Activated T-cell treated with anti-CD3 and anti-CD28 coated beads, Interleukin-2, amount 50 U/mL, for 24 hours (primary cell): ENCODE results near the gene RHOC.
"Not testable (repeated sequence)": the region's sequence is repeated elsewhere in the genome, so short reads cannot be mapped to it uniquely, and the experiment has no call there.

Experiments used
- DNase-seq: peaks from one replicate; pipeline ENCODE4 v3.0.0-alpha.2; 2020
- H3K27ac Mint-ChIP-seq: 2 replicates; pipeline ENCODE4 v1.8.0; 2020; ENCODE audit warnings: mild to moderate bottlenecking, mixed read lengths
- H3K27me3 Mint-ChIP-seq: 2 replicates; pipeline ENCODE4 v1.8.0; 2020; ENCODE audit warnings: mixed read lengths
- H3K36me3 Mint-ChIP-seq: 2 replicates; pipeline ENCODE4 v1.8.0; 2020; ENCODE audit warnings: low read depth, mixed read lengths
- H3K4me1 Mint-ChIP-seq: 2 replicates; pipeline ENCODE4 v1.8.0; 2020; ENCODE audit warnings: low read depth, mixed read lengths
- H3K4me3 Mint-ChIP-seq: 2 replicates; pipeline ENCODE4 v1.8.0; 2020; ENCODE audit warnings: mild to moderate bottlenecking, moderate library complexity, mixed read lengths
- H3K9me3 Mint-ChIP-seq: 2 replicates; pipeline ENCODE4 v1.8.0; 2020; ENCODE audit warnings: mixed read lengths

RHOC gene

DNA sequence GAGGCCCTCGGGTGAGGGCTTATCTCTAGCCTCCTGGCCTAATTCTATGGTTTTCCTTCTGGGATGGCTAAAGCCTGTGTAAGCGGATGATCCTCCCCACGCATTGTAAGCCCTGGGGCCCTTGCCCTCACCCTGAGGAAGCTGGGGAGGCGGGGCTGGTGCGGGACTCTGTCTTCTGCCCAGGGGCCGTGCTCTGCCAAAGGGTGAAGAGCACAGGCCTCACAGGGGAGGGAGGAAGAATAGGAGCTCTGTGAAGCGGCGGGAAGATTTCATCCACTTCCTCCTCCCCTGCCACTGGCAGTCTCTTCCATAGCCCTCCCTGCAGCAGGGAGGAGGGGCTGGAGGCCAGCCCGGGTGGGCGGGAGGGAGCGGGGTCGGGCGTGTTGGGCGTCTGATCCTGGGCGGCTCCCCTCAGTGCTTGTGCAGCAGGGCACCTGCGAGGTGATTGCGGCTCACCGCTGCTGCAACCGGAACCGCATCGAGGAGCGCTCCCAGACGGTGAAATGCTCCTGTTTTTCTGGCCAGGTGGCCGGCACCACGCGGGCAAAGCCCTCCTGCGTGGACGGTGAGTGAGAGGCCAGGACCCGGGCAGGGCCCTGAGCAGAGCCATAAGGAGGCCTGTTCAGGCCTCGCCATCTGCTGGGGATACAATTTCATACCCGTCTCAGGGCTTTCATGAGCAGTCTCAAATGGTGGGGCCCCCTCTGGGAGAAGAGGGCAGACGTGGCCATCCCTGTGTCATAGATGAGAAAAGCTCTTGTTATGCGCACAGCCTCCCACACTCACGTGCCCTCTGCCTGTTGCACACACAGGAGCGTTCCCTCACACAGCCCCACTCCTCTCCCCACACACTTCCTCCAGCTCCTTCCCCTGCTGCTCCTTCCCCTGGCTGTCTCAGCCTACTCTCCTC is 15.9 kb upstream of the RHOC start:
- H3K36me3 Mint-ChIP-seq = no peaks in the 10 kb centered on the region
- H3K4me3 Mint-ChIP-seq = no peak overlapping the region
- H3K4me1 Mint-ChIP-seq = peaks cover 18% of the 10 kb centered on the region
- H3K9me3 Mint-ChIP-seq = no peaks in the 10 kb centered on the region
- H3K27ac Mint-ChIP-seq = peak overlapping the region; percentile 75
- H3K27me3 Mint-ChIP-seq = peaks cover 29% of the 10 kb centered on the region
- DNase-seq = no peak

DNA sequence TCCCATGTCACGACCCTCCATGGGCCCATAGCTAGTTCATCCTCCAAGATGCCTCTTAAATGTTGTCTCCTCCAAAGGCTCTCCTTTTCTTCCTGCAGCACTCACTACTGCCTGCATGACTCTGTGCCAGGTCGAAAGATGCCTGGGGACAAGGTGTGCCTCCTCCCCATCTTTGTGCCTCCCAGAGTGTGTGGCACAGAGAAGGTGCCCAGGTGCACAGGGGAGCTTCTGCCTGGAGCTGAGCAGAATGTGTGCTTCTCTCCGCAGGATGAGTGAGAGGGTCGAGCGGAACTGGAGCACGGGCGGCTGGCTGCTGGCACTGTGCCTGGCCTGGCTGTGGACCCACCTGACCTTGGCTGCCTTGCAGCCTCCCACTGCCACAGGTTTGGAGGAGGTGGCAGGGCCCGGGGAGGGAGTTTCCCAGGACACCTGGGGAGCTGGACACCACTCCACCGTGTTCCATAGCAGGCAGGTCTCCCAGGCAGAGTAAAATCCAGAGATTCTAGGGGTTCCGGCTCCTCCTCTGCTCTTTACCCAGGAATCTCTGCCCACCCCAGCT is 15.1 kb upstream of the RHOC start:
- no peaks in the 10 kb centered on the region for H3K36me3 Mint-ChIP-seq
- H3K27ac Mint-ChIP-seq = no peak overlapping the region
- H3K9me3 Mint-ChIP-seq = no peaks in the 10 kb centered on the region
- DNase-seq = no peak
- H3K4me3 Mint-ChIP-seq = no peak overlapping the region
- H3K27me3 Mint-ChIP-seq = peaks cover 29% of the 10 kb centered on the region
- peaks cover 22% of the 10 kb centered on the region for H3K4me1 Mint-ChIP-seq

DNA sequence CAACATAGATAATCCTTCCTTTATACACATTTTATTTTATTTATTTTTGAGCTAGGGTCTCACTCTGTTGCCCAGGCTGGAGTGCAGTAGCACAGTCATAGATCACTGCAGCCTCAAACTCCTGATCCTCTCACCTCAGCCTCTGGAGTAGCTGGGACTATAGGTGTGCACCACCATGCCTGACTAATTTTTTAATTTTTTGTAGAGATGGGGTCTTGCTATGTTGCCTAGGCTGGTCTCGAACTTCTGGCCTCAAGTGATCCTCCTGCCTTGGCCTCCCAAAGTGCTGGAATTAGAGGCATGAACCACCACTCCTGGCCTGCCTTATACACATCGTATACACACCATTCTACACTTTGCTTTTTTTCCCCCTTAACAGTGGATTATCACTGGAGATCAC is 14.4 kb upstream of the RHOC start:
- not testable (repeated sequence) for H3K4me3 Mint-ChIP-seq, DNase-seq, H3K9me3 Mint-ChIP-seq, H3K27ac Mint-ChIP-seq, H3K36me3 Mint-ChIP-seq
- Mint-ChIP-seq H3K27me3 (peaks cover 29% of the 10 kb centered on the region), H3K4me1 (peaks cover 25% of the 10 kb centered on the region)

DNA sequence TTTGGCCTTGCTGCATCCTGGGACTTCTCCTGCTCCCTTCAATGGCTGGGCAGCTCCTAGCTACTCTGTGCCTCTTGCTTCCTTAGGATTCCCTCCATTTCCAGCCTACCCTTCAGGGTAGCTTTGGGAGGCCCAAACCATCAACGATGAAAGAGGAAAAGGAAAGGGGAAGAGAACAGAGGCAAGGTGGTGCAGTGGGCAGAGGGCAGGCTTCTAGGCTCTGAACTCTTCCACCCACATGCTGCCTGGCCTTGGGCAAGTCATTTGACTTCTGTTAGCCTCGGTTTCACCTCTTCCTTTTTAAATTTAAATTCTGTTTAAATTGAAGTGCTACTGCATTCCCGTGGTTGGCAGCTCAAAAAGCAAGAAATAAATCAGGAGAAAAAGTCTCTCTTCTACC is 13.9 kb upstream of the RHOC start:
- H3K4me1 Mint-ChIP-seq = peaks cover 29% of the 10 kb centered on the region
- H3K4me3 Mint-ChIP-seq = no peak overlapping the region
- H3K27me3 Mint-ChIP-seq = peaks cover 29% of the 10 kb centered on the region

DNA sequence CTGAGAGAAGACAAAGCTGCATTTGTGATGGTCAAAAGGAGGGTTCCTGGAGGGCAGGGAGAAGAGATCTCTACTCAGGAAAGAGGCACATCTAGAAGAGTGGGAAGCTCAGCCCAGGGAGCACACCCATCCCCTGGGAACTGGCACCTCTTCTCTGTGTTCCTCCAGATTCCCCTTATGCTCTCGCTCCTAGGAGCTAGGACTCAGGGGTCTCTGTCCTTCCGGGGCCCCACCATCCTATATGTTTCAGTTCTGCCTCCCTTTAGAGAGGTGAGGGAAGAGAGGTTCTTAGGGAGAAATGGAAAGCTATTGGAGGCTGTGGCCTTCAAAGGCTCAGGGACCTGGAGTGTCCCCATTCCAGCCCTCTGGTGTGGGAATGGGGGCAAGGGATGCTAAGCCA is 12.8 kb upstream of the RHOC start:
- peaks cover 29% of the 10 kb centered on the region for H3K27me3 Mint-ChIP-seq
- no peak overlapping the region for H3K4me3 Mint-ChIP-seq
- peaks cover 34% of the 10 kb centered on the region for H3K4me1 Mint-ChIP-seq
- H3K27ac Mint-ChIP-seq = no peak overlapping the region
- DNase-seq = no peak
- H3K9me3 Mint-ChIP-seq = no peaks in the 10 kb centered on the region
- H3K36me3 Mint-ChIP-seq = no peaks in the 10 kb centered on the region

More for the DNA sequence above, 13.9 kb upstream of the RHOC start:
- H3K36me3 Mint-ChIP-seq = no peaks in the 10 kb centered on the region
- no peak for DNase-seq
- H3K27ac Mint-ChIP-seq = no peak overlapping the region
- H3K9me3 Mint-ChIP-seq = no peaks in the 10 kb centered on the region

DNA sequence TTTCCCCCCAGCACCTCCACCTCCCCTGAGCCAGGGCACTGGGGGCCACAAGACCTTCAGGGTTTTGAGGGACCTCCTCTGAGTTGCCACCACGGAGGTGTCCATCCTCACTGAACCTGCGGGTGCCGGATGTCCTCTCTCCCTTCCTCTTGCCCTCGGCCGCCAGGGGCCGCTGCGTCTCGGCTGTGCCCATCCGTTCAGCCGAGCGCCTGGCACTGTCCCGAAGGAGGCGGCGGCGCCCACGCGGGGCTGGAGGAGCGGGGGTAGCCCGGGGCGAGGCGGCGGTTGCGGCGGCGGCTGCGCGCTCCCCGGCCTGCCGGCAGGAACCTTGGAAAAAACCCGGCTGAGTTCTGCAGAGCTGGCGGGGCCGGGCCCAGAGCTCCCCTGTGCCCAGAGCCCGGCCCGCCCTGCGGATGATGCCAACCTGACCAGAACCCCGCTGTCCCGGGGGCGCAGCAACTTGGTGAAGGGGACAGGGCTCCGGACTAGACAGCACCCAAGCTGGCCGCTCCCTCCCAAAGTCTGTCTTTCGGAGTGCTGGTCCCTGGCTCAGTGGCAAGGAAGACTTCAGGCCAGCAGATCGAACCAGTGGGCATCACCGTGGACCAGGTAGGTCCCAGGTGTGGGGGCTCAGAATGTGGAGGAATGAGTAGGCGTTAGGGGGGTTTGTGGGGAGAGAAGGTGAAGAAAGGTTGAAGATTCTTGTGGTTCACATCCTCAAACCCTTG is 11.9 kb upstream of the RHOC start:
- peak; percentile 83 for DNase-seq
- no peaks in the 10 kb centered on the region for H3K36me3 Mint-ChIP-seq
- peaks cover 36% of the 10 kb centered on the region for H3K4me1 Mint-ChIP-seq
- H3K9me3 Mint-ChIP-seq = no peaks in the 10 kb centered on the region
- H3K4me3 Mint-ChIP-seq = no peak overlapping the region
- H3K27ac Mint-ChIP-seq = no peak overlapping the region
- H3K27me3 Mint-ChIP-seq = peaks cover 36% of the 10 kb centered on the region

DNA sequence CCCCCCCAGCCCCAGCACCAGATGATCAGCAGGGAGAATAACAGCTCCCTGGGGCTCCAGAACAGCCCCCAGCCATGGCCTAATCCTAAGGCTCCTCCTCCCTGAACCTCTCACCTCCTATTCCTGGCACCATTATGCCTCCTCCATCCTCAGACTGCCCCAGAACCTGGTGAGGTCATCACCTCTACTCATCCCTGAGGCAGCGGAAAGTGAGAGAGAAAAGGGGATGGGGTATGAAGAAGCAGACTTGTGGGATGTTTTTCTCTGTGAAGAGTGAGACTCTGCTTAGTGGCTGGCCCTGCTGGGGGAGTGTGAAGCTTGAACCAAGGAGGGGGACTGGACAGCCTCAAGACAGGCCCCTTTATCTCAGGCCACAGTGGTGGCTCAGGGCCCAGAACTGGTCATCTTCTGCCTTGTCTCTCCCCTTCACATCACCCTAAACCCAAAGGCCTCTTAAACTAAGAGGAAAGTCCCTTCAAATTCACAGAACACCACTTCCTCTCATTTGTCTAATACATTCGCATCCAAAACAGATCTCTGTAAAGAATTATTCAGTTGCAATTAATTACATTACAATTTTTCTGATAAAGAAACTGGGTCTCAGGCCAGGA is 10.4 kb upstream of the RHOC start:
- H3K4me1 Mint-ChIP-seq = peaks cover 25% of the 10 kb centered on the region
- no peaks in the 10 kb centered on the region for H3K36me3 Mint-ChIP-seq
- no peaks in the 10 kb centered on the region for H3K9me3 Mint-ChIP-seq
- no peak for DNase-seq
- H3K27ac Mint-ChIP-seq = no peak overlapping the region
- H3K27me3 Mint-ChIP-seq = peaks cover 43% of the 10 kb centered on the region
- H3K4me3 Mint-ChIP-seq = no peak overlapping the region

DNA sequence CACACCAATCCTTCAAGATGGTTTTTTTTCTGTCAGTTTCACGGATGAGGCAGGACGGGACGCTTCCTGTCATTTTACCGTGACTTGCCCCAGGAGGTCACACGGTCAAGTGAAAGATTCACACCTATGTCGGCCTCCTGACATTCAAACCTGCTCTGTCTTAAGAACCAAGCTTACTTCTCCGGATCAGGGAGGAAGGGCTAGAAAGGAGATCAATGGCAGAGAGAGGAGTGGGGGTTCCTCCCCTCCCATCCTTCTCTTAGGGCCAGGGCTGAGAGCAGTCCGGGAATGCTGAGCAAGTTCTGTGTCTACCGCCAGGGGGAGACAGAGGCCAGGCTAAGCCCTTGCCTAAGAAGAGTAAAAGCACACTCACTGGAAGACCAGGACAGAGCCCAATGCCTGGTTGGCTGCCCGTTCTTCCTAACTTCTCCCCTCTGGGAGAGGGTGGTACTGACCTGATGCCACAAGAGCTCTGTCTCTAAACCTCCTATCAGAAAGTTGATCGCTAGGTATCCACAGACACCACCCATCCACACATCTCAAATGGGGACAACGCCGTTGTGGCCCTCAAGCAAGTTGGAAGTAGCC is 9.3 kb upstream of the RHOC start:
- peaks cover 25% of the 10 kb centered on the region for H3K4me1 Mint-ChIP-seq
- peak; percentile 85 for DNase-seq
- H3K4me3 Mint-ChIP-seq = peak overlapping the region; percentile 79
- no peaks in the 10 kb centered on the region for H3K36me3 Mint-ChIP-seq
- peaks cover 39% of the 10 kb centered on the region for H3K27me3 Mint-ChIP-seq
- no peaks in the 10 kb centered on the region for H3K9me3 Mint-ChIP-seq
- peak overlapping the region; percentile 47 for H3K27ac Mint-ChIP-seq

DNA sequence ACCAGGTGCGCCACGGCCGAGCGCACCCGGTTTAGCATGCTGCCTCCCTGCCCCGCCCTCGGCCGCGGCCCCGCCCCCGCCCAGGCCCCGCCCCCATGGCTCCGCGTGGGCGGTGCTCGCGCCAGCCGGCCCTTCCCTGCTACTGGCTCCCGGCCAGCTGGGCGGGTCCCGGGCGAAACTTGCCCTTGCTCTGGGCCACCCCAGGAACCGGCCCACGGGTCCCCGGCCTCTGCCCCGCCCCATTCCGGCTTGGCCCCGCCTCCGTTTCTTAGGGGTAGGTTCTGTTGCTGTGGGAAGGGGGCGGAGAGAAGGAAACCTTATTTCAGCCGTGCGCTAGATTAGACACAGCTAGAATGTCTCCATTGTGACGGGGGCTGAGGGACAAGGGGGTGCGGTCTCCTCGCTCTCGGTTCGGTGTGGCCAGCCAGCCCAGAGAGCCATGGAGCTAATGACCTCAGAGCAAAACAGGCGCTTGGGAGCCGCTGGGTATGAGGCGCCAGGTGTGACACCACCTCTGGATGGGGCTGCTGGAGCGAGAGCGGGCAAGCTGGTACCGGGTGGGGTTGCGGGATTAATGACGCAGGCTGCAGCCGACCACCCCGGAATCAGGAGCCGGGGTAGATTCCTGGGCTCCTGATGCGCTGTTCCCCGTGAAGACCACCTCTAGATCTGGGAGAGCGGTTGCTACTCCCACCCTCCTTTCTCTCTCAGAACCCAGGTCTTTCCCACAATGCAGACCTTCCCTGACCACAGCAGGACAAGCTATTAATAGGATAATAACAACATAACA is 8.5 kb upstream of the RHOC start, which contains the start of gene PPM1J:
PPM1J (minus strand) TSS at position 69 of the 790 bp plus-strand sequence; CDS start at position 38, 31 bp downstream.
- peak within 1 kb of the TSS; percentile 79 for H3K4me3 Mint-ChIP-seq
- H3K27me3 Mint-ChIP-seq = peaks cover 39% of the 10 kb centered on the region
- H3K27ac Mint-ChIP-seq = peak within 1 kb of the TSS; percentile 47
- no peaks in the 10 kb centered on the region for H3K36me3 Mint-ChIP-seq
- H3K9me3 Mint-ChIP-seq = no peaks in the 10 kb centered on the region
- DNase-seq = peak; percentile 99
- H3K4me1 Mint-ChIP-seq = peaks cover 25% of the 10 kb centered on the region

DNA sequence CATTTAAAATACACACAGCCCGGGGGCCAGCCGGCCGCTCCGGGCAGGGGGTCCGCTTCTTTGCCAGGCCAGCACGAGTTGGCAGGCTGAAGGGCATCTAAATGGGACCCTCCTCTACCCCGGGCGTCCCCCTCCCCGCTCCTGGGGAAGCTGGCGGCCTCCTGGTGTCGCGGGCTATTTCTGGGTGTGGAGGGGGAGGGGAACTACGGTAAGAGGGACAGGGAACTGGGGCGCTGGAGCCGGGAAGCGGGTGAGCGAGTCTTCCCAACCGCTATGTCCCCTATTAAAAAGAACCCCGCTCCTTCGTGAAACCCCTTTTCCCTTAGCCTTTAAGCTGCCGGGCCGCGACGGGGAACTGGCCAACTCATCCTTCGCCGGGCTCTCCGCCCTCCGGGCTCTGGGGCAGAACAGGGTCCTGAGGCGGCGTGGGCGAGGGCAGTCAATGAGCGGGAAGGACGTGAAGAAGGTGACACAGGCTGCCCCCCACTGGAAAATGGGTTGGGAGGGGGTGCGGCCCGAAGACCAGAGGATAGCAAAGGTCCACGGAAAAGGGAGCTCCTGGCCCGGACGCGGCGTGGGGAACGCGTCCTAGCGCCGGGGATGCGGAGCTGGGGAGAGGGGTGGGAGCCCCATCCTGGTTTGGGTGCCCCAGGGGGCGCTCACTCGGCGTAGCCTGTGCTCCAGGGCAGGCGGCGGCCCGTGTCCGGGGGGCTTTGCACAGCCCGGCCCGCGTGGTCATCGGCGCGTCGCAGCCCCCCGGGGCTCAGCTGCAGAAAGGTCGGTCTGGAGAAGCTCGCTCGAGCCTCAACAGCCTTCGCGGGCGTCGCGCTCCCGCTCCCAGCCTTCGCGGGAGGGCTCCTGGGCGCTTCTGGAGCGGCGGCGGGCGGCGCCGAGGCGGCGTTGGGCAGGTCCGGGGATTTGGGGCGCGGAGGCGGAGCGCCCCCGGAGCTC is 7.7 kb upstream of the RHOC start:
- Mint-ChIP-seq H3K9me3 (no peaks in the 10 kb centered on the region), H3K4me1 (peaks cover 32% of the 10 kb centered on the region), H3K27ac (no peak overlapping the region), H3K27me3 (peaks cover 33% of the 10 kb centered on the region), H3K4me3 (peak overlapping the region; percentile 76), H3K36me3 (no peaks in the 10 kb centered on the region)
- no peak for DNase-seq

DNA sequence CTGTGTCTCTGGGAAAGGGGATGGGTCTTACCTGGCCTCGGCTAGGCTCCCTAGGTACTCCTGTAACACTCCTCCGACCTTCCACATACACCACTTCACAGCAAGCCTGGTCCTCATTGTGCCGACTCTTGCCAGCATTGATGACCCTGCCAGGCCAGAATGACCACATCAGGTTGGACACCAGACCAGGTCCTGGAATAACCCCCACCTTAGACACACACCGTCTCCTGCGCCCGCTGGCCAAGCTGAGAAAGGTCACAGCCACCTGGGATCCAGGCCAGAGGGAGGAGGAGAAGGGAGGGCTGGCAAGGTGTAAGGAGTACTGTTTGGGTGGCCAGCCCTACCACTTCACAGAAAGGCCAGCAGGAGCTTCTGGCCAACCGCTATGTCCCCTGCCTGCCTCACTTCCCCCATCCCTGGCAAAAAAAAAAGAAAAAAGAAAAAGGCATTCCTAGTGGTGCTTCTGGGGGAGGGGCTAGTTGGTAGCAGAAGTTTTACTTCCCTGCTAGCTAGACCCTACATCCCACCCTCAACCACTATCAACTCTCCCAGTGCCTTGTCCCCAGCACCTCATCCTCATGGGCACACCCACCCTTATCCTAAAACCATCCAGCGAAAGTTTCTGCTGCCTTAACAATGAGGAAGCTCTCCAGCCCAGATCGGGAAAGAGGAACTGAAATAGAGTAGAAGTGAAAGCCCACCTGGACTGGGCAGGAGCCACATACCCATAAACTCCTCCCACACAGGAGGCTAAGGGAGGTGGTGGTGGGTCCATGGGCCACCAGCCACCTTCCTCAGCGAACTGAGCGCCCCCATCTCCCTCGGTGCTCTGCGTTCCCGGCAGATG is 6.8 kb upstream of the RHOC start:
- Mint-ChIP-seq H3K4me3 (peak overlapping the region; percentile 2), H3K27ac (no peak overlapping the region), H3K27me3 (peaks cover 26% of the 10 kb centered on the region), H3K9me3 (no peaks in the 10 kb centered on the region), H3K4me1 (peaks cover 33% of the 10 kb centered on the region), H3K36me3 (no peaks in the 10 kb centered on the region)
- no peak for DNase-seq

DNA sequence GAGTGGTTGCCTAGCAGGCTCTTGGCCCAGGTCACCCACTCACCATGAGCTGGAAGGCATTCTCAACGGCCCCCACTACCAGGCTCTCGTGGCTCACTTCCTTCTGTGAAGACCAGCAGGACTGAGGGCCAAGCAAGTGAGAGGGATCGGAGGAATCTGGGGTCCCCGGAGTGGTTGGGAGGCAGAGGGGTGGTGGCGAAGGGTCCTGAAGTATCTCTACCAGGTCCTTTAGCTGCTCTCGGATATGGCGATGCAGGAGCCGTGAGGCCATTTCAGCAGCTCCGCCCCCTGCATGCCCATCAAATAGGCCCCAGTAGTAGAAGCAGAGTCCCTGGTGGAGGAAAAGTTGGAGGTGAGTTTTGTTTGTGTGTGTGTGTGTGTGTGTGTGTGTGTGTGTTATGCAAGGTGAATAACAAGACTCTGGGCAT is 5.8 kb upstream of the RHOC start:
- peaks cover 32% of the 10 kb centered on the region for H3K27me3 Mint-ChIP-seq
- no peaks in the 10 kb centered on the region for H3K9me3 Mint-ChIP-seq
- H3K27ac Mint-ChIP-seq = no peak overlapping the region
- H3K4me1 Mint-ChIP-seq = peaks cover 31% of the 10 kb centered on the region
- no peak overlapping the region for H3K4me3 Mint-ChIP-seq
- no peaks in the 10 kb centered on the region for H3K36me3 Mint-ChIP-seq
- DNase-seq = no peak
